EL (cell line): ENCODE data around the gene PTPRN2.
"Not testable (repeated sequence)": the region's sequence is repeated elsewhere in the genome, so short reads cannot be mapped to it uniquely, and the experiment has no call there.

Experiments used
- DNase-seq: peaks from one replicate; pipeline ENCODE4 v3.0.0-alpha.2; 2016

Gene PTPRN2

DNA sequence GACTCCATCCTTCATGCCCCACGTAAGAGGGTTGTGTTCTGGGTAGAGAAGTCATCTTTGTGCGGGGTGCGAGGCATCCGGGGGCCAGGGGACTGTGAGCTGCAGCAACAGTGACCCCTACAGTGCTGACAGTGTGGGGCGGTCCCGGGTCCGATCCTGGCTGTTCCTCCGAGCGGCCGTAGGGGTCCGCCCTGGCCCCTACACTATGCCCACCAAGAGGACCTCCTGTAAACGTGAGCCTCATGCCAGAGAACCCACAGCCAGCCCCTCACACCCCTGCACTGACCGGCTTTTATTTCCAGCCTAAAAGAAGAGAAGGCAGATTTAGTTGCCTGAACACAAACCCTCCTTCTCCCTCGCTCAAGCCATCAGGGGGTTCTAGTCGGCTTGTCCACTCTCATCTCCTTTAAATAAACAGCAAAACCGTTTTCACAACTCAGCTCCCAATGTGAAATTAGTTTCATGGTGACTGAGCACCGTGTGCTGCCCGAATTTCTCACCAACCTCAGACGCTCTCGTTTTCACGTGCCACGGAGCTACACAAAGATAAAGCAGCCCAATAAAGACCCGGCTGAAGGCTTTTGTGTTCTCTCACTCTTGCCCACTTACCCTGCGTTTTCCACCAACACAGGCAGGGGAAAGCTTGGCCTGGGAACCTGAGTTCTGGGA, 588.6 kb downstream of the PTPRN2 start:
- no peak for DNase-seq

DNA sequence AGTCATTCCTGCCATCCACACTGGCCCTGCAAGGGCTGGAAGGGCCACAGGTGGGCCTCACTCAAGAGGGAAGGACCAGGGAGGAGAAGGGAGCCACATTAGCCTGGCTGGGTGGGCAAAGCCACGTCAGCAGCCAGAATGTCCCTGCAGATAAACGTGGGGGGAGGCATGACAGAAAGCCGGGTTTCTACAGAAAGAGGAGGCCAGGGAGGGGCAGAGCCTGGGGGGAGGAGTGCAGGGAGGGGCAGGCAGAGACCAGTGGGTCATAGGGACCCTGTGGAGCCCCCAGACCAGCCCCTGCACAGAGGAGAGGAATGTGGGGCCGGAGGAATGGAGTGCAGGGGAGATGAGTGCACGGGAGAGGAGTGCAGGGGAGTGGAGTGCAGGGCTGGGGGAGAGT, 590.2 kb downstream of the PTPRN2 start:
- DNase-seq: no peak

DNA sequence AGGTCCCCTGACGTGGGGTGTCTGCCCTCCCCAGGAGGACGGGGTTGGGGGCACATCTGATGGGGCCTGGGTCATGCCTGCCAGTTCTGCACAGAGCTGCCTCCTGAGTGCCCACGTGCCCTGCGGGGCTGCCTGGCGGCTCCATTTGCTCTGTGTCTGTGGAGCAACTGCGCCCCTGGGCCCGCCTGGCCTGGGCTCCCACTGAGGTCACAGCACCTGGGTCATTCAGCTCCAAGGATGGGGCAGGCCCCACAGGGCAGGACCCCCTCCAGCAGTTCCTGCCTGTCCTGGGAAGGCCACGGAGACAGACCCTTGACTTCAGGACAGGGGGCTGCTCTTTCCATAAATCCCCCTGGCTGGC, 590.6 kb downstream of the PTPRN2 start:
- no peak for DNase-seq

DNA sequence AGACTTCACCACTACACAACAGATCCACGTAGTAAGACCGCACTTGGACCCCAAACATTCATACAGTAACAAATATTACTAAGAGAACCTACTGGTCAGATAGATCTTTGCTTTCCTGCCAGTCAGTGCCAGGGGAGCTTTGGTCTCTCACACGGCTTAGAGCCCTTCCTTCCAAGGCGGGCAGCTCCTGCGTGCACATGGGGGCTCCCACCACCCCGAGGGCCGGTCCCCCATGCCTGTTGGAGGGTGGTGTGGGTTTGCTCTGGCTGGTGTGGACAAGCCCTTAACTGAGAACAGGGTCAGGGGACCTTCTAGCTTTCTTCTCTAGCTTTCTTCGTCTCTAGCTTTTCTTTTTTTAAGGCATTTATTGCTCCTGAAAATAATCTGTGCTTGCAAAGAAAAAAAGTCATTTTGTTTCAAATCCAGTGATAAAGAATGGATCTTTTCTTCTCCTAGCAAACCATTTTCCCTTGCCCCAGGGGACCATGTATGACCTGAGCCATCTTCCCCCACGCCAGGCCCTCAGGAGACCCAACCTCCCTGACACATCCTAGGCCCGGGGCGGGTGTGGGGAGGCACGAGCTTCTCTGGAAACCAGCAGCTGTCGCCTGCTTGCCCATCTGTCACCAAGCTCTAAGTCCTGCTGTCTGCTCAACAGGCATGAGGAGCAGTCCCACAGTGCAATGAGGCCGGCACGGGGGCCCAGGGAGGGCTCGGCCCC, 591.1 kb downstream of the PTPRN2 start:
- DNase-seq: no peak

DNA sequence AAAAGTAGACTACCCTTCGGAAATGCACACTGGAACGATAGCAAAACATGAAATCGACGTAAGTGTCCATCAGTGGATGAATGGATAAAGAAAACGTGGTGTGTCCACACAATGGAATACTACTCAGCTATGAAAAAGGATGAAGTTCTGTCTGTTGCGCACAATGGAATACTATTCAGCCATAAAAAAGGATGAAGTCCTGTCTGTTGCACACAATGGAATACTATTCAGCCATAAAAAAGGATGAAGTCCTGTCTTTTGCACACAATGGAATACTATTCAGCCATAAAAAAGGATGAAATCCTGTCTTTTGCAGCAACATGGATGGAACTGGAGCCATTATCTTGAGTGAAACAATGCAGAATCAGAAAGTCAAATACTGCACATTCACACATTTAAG, 591.8 kb downstream of the PTPRN2 start:
- no peak for DNase-seq

DNA sequence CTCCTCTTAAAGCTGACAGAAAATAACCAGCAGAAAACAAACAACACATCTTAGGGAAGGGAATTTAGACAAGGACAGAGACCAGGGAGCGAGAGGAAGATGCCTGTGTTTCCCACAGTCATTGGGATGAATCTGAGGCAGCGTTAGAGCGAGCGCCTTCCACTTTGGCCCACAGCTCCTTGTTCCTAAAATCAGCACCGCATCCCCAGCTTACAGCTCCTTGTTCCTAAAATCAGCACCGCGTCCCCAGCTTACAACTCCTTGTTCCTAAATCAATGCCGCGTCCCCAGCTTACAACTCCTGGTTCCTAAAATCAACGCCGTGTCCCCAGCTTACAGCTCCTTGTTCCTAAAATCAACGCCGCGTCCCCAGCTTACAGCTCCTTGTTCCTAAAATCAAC, 593.3 kb downstream of the PTPRN2 start:
- DNase-seq: no peak

DNA sequence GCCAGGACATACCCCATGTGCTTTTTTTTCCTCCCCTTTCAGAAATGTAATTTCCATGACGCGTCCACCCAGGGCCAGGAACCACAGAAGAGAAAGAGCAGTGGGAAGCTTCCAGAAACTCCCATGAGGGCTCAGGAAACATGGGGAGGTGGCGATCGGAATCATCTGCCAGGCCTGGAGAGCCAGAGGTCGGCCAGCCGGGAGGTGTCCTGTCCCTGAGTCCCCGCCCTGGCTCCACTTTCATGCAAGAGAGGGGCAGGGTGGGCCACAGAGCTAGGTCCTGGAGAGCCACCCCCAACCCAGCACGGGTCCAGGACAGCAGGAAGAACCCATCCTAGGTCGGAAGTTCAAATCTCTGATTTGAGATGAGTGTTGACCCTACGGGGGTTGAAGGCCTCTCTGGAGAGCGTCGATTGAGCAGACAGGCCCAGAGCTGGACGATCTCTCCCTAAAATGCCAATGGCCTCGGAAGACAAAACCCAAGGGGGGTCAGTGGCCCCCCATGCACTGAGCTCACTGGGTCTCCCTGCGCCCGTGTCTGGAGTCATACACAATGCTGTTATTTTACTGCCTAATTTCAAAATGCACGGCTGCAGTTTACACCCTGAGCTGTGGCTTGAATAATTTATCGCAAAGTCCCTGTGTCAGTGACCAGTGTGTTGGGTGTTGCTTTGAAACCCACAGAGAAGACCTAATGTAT, 594.1 kb downstream of the PTPRN2 start:
- no peak for DNase-seq

DNA sequence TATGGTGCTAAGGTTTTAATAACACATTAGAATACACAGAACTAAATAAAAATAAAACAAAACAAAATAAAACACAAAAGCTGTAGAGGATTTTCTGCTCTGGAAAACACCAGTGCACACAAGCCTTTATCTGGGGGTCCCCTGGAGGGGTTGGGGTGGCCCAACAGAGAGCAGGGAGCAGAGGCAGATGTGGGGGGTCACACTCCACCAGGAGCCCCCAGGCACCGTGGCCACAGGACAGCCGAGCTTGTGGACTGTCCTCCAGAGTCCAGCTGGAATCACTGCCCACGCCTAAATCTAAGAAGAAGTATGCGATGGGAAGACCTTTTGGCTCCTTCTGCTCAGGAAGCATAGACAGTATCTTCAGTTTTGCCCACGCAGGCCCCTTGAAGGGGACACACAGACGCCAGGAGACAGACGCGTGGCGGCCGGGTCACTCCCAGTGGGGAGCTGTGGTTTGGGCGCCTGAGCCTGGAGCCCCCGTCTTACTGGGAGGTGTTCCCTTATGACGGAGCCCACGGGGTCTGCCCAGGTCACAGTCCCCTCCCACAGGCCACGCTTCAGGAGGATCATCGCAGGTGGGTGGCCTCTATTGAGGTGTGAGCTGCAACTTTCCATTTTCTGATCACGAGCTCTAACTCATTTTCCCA, 595.0 kb downstream of the PTPRN2 start:
- no peak for DNase-seq

DNA sequence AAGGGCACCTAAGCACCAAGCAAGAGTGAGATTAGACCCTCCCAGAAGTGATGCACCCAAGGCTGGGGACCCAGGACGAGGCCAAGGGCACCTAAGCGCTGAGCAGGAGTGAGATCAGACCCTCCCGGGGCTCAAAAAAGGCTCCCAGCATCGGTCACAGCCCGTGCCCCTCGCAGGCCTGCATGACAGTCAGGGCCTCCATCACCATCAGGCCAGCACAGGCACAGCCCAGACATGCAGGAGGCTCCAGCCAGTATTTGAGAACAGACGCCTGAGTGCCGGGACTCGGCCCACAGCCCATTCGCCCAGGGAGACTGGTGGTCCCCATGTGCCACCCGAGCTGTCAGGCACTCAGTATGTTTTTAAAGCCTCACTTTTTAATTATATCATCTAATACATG, 595.9 kb downstream of the PTPRN2 start:
- DNase-seq: no peak

DNA sequence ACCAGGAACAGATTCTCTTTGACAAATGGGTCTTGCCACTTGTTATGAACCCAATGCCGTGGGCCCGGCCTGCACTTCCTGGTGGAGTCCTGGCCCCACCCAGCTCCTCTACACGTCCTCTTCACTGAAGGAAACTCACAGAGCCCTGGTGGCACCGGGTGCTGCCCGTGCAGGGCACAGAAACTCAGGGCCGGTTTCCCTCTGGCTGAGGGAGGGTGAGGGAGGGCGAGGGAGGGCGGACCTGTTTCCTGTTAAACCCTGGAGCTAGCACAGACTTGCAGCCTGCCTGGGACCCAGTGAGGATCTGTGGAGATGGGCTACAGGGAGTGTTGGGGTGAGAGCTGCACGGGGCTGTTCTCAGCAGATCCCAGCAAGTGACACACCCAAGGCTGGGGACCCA, 596.3 kb downstream of the PTPRN2 start:
- no peak for DNase-seq

DNA sequence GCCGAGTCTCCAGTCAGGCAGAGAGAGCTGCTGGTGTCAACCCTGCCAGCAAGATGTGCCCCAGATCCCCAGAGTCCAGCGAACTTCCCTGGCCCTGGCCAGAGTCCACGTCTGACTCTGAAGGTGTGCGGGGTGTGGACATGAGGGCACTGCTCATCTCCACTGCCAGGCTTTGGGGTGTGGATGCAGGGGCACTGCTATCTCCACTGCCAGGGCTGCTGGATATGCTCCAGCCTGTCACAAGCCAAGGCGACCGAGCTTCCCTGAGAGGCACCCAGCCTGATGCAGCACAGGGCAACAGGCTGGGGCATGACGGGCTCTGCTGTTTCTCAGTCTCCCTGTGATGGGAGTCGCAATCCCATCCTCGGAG, 596.8 kb downstream of the PTPRN2 start:
- no peak for DNase-seq

DNA sequence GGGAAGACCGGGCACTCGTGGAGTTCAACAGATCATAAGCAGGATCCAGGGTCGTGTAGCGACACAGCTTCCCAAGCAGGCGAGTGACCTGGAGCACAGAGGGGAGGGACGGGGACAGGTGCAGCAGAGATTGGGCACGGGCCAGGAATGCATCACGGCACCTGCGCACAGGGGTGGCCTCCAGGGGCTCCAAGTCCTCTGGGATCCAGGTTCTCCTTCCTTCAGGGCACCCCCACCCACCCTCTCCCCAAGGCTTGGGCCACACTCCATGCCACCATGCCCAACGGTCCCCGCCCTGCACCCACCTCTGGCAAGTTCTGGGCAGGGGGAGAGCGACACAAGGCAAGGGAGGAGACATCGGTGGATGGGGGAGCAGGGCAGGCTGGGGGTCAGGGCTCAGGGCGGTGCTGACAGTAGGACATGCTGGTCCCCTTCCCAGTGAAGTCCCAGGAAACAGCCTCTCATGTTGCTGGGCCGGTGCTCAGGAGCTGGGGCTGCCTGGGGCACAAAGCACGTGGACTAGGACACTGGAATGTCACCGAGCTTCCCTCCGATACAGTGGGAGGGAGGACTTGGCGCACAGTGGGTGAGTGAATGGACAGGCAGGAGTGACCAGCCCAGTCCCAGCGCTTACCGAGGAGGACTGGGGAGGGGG, 597.3 kb downstream of the PTPRN2 start:
- no peak for DNase-seq

DNA sequence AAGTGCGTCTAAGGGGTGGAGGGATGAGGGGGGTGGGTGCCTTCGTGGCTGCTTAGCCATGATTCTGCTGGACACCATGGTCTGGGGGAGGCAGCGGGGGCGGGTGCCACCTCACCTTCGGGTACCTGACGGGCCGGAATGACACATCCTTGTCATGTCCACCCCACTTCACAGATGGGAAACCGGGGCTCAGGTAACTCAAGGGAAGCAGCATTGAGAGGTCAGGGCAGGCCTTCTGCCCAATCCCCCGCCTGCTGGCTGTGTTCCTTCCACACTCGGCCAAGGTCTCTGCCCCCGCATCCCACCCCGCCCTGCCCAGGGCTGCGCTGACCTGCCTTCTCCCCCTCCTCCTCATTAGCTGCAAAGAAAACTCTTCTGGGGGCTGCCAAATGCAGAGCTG, 598.0 kb downstream of the PTPRN2 start:
- DNase-seq: no peak

DNA sequence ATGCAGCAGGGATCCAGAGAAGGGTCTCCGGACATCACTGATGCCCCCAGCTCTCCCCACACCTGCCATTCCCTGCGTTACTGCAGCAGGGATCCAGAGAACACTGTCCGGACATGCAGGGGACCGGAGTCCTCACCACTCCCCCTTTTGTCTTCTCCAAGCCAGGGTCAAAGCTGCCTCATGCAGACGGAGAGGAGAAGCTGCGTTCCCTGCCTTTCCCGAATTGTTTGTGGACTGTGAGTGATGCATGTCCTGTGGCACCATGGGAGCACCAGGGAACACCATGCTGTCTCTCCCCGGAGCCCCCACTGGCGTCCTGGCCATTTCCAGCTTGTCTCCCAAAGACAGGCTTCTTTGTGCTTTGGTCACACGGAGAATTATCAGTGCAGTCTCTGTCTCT, 599.7 kb downstream of the PTPRN2 start:
- DNase-seq: no peak

DNA sequence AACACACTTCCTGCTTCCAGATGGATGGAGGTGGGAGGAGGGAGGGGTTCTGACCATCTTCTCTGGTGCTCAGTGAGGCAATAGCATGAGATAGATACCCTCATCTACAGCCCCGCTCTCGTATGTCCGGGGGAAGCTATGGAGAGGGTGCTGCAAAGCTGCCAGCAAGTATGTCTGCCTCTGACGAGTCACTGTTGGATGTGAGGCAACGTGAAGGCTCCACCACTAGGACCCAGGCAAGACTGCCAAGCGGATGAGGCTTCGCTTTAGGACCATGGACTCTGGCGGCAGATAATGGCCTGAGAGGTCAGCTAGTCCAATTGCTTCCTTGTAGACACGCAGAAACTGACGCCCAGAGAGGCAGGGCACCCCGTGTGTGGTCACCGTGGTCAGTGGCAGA, 601.6 kb downstream of the PTPRN2 start:
- DNase-seq: no peak

DNA sequence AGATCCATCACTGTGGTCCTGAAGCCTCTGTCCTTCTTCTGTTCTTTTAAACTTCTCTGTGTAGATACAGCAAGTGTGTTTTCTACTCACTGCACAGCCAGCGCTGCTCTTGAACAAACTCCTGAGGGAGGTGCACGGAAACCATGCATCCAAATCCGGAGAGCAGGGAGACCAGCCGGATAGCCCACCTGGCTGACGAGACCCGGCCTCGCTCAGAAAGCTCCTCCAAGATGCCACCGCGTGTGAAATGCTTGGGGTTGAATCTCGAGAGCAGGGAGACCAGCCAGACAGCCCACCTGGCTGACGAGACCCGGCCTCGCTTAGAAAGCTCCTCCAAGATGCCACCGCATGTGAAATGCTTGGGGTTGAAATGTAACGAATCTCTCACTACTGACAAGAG, 602.0 kb downstream of the PTPRN2 start:
- no peak for DNase-seq

DNA sequence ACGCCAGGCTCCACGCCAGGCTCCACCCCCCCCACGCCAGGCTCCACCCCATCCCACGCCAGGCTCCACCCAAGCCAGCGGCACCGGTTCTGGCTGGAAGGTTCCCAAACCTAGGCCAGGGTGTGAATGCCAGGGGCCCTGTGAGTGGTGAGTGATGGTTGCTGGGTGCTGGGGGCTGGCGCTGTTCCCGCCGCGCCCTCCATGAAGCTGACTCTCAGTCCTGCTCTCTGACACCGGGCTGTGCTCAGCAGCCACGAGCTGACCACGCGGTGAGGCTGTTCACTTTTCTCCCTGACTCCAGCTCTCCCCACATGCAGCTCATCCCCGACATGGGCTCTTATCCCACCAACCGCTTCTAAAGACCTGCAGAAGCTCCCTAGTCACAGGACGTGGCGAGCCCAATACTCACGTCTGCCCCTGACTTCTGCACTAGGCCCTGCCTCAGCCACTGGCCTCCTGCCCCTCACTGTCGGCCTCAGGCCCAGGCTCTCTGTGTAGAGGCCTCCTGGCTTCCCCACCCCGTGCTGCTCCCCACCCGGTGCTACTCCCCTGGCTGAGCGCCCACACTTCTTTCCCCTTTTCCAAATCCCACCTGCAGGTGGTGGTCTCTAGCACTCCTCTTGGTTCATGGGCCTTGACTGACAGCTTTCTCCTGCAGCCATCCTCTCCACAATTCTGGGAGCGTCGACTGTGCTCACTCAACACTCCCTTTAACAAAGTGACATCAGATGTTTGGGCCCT, 603.0 kb downstream of the PTPRN2 start:
- DNase-seq: no peak

DNA sequence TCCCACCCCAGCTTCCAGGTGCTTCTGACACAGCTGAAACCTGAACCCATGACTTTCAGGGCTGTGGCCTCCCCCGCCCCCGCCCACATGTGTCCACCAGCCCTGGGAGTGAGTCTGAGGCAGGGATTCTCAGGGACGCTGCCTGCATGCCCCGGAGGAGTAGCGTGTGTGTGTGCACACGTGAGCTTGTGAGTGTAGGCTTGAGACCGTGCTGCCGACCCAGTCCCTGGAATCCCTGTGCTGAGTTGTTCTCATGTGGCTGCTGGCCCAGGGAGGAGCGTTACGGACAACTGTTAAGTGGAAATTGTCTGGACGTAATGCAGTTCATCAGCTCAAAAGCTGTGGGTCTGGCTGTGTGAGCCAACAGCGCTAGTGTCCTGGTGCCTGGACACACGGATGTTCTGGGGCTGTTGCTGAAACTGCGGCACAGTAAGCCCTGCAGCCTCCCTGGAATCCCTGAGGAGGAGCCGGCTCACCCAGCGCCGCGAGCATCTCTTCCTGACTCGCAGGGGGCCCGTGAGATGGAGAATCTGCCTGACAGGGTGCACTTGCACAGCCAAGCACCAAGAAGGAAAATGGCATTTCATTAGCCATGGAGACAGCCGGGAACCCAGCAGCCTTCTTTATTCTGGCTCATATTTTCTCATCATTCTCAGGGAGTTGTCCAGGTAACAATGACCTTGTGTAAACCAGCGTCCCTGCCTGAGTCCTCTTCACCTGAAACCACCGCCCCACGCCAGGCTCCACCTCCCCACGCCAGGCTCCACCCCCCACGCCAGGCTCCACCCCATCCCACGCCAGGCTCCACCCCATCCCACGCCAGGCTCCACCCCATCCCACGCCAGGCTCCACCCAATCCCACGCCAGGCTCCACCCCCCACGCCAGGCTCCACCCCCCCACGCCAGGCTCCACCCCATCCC, 603.9 kb downstream of the PTPRN2 start:
- DNase-seq: no peak

DNA sequence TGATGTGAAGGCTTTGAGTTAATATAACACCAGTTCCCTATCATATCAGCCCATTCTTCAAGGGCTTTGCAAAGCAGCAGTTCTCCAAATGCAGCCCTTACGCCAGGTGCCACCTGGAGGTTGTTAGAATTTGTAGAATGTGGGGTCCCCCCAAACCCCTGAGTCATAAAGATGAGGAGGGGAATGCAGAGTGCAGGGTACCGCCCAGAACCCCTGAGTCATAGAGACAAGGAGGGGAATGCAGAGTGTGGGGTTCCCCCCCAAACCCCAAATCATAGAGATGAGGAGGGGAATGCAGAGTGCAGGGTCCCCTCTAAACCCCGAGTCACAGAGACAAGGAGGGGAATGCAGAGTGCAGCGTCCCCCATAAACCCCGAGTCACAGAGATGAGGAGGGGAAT, 605.8 kb downstream of the PTPRN2 start:
- no peak for DNase-seq

DNA sequence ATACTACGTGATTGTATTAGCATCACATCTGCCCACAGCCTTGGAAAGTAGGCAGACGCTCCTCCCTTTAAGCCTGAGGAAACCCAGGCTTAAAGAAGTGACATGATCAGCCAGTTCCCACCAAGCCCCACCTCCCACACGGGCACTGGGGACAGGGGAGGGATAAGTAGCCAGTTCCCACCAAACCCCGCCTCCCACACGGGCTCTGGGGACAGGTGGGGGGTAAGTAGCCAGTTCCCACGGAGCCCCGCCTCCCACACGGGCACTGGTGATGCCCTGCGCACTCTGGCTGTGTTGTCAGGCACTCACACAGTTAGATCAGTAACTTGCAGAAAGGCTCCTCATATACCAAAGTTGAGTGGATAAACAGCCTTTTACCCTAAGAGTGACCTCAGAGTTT, 606.8 kb downstream of the PTPRN2 start:
- no peak for DNase-seq

DNA sequence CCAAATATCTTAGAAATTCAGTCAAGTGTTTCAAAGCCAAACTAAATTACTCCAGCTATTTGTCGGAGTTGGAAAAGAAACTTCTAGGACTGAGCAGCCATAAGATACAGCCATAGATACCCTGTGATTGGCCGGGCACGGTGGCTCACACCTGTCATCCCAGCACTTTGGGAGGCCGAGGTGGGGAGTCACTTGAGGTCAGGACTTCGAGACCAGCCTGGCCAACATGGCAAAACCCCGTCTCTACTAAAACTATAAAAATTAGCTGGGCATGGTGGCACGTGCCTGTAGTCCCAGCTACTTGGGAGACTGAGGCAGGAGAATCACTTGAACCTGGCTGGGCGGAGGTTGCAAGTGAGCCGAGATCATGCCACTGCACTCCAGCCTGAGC, 607.3 kb downstream of the PTPRN2 start:
- not testable (repeated sequence) for DNase-seq
